Frontal cortex (tissue), 4 donors: ENCODE data around the gene TRIM77. TPM values are rescaled to one million over a fixed set of nuclear protein-coding genes. Genes with fewer than 3 reads are reported as not detected.
A peak's percentile ranks its signal among the peaks of the same experiment; 100 is the strongest.
"Not testable (repeated sequence)": the region's sequence is repeated elsewhere in the genome, so short reads cannot be mapped to it uniquely, and the experiment has no call there.

Experiments
- DNase-seq, 2 donors: peaks; one replicate each; pipeline ENCODE4 v3.0.0; 2012; ENCODE audit warnings: low spot score in 2 of 2
- FAIRE-seq: peaks from 2 replicates; lab custom pipeline; 2012; peaks lifted over from hg19 to GRCh38; lab: Jason Lieb, UNC
- total RNA-seq: library from RNA; depleted of rRNA; stranded (reverse); fragments of >200 nt; gene quantifications from one replicate; pipeline ENCODE4 v1.2.3, GENCODE V29; 2014
- donor health status: control.
- donor health status: control.
- donor health status: control.

Gene TRIM77, protein sequence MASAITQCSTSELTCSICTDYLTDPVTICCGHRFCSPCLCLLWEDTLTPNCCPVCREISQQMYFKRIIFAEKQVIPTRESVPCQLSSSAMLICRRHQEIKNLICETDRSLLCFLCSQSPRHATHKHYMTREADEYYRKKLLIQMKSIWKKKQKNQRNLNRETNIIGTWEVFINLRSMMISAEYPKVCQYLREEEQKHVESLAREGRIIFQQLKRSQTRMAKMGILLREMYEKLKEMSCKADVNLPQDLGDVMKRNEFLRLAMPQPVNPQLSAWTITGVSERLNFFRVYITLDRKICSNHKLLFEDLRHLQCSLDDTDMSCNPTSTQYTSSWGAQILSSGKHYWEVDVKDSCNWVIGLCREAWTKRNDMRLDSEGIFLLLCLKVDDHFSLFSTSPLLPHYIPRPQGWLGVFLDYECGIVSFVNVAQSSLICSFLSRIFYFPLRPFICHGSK
- total RNA-seq = 0.41 TPM

- DNase-seq, FAIRE-seq: not testable (repeated sequence)
These were observed at the start of gene TRIM77 for GRCh38 chr11:89709999-89710398. TSS of gene TRIM77 (plus strand) at chr11:89710299. CDS start at chr11:89710299, 0 bp downstream.

DNA sequence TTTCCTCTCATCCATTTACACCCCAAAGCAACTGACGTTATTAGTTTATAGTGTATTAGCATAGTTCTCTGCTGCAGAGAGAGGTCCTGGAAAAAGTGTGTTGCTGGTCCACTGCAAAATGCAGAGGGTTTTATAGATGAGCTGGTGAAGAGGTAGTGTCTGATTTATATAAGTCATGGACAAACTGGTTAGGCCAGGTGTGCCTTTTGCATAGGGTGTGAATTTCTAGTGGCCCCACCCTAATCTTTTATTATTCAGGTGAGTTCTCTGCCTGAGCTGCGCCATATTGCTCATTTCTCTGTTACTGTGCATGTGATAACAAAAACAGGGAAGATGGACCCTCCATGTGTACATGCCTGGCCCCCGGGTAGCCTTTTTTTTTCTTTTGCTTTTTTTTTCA, 43.1 kb upstream of the TRIM77 start:
- FAIRE-seq = no peak
- DNase-seq = no peak

DNA sequence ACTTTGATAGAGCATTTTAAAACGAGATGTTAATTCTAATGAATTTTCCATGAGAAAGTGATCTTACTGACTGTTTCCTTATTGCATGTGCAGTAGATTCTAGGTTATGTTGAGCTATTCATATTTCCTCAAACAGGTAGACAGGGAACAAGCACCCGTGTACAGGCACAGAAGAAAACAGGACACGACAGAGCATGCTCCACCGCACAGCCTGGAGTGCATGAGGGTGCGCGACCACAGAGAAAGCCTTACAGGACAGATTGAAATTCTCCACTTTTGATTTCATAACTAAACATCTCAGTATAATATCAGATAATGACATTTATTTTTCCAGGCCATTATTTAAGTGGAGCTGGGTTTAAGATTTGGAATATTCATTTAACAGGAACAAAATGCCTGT, 41.9 kb upstream of the TRIM77 start:
- not testable (repeated sequence) for DNase-seq, FAIRE-seq

DNA sequence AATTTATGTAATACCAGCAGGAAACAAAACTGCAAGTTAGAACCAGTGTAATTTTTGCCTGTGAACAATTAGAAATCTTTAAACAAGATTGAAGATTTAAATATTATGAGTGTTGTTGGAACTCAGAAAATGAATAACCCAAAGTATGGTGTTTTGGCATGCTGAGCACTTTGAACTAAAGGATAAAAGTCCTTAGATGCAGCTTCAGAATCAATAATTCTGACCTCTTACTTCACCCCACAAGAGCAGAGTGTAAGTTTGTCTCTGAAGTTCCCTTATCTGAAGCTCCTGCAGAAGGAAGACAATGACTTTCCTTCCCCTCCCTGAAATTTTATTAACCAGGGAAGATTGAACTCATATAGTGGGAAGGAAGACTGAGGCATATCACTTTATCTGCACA, 40.5 kb upstream of the TRIM77 start:
- not testable (repeated sequence) for FAIRE-seq, DNase-seq

DNA sequence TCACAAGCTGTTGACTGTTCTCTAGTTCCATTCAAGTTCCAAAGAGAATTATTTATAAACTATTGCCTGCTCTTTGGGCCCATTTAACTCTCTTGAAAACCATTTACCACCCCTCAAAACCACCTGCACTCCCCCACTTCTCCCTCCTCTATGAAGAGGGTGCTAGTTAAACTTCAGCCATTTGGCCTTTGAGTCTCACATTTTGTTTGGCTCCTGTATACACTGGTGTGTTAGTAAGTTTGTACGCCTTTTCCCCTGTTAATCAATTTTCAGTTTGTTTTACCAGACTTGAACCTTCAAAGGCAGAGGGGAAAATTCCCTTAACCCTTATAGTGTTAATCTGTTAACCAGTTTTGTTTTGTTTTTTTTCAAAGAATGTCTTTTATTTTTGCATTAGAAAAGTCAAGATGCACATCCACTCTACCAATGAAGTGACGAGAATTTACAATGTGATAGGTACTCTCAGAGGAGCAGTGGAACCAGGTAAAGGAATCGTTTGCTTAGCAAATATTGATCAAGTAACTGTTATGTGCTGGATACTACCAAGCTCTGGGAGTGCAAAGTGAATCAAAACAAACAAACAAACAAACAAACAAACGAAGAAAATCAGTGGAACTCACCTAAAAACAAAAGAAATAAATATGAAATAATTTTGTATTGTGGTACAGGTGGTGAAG, 40.0 kb upstream of the TRIM77 start:
- DNase-seq, FAIRE-seq: not testable (repeated sequence)

DNA sequence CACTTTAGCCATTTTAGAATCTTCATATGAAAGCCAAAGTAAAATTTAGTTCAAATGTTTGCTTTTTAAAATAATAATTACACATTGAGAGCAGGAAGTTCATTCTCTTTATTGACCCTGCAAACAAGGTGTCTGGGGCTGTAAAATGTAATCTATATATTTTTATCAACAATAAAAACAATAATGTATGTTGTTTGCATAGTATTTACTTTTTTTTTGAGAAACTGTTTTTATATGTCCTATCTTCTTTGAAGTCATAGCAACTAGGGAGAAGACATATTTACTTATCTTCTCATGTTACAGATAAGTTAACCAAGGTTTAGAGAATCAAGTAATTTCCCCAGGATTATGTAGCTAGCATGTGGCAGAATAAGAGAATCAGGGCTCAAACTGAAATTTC, 37.6 kb upstream of the TRIM77 start:
- FAIRE-seq, DNase-seq: not testable (repeated sequence)

DNA sequence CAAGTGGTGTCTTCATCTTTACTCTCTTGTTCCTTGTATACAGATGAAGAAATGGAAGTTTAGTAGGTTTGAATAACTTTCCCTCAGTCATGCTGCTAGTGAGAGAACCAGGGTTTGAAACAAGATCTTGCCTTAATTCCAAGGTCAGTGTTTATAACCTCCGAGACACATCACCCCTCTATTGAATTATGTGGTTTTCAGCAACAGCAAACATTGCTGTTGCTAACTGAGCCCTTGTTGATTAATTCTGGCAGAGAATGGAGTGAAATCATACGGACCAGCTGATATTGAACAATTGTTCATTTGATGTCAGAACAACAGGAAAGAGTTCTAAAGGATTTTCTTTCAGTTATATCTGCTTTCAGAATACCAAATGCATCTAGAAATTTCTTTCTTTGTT, 36.7 kb upstream of the TRIM77 start:
- not testable (repeated sequence) for DNase-seq
- peak; percentile 95 for FAIRE-seq

DNA sequence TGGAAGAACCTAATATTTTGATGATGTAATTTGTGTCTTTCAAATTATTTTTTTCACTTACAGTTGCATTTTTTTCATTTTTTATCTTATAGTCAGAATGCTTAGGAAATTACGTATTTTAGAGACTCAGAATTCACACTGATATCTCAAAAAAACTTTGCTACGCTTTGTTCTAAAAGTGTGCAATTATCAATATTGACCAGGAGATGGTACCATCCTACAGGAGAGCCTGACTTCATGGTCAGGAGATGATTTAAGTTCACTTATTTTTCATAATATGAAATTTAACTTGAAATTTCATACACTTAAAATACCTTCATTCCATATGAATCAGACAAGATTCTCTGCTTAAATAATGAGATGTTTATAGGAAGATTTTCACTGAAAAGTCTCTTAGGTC, 34.7 kb upstream of the TRIM77 start:
- DNase-seq = not testable (repeated sequence)
- peak; percentile 99 for FAIRE-seq

DNA sequence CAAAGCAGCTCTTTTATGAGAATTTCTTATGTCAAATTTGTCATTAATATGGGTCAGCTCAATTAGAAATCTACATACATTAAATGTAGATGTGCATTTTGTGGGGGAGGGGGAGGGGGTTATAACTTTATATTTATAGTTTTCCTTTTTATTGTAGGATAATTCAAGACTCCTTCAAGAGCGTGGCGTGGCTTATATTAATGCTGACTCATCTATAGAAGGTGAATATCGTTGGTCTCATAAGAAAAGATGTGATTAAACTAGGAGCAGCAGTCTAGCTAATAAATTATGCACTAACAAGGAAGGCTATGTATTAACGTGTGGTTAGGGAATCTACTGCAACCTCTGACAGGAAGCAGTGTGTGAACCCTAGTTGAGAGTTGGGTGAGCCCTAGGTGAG, 34.2 kb upstream of the TRIM77 start:
- not testable (repeated sequence) for FAIRE-seq, DNase-seq

- not testable (repeated sequence) for DNase-seq, FAIRE-seq
These were observed 3.0 kb upstream of the TRIM77 start for GRCh38 chr11:89707080-89707479.

- not testable (repeated sequence) for DNase-seq
These were observed 14.9 kb downstream of the TRIM77 start for GRCh38 chr11:89724866-89725498.

GRCh38 chr11:89730215-89730614, 20.1 kb downstream of the TRIM77 start:
- not testable (repeated sequence) for FAIRE-seq, DNase-seq

More at GRCh38 chr11:89724866-89725498, 14.9 kb downstream of the TRIM77 start:
- not testable (repeated sequence) for FAIRE-seq

DNA sequence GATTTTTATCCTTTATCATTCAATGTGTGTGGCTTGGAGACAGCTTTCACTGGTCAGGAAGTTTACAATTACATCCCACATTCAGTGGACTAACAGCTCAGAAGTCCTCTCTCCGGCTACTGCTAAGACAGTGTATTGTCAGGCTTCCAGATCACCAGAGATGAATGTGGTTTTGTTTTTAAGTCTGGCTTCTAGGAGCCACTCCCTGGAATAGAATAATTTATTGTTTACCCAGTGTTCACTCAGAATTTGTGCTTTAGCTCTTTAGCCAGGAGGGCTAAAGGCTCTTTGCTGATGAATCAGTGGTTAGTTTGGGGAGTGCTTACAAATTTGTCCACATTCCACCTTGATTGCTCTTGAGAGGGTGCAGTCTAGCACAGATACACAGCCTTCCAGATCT, 26.5 kb downstream of the TRIM77 start:
- FAIRE-seq (no peak), DNase-seq (no peak)

DNA sequence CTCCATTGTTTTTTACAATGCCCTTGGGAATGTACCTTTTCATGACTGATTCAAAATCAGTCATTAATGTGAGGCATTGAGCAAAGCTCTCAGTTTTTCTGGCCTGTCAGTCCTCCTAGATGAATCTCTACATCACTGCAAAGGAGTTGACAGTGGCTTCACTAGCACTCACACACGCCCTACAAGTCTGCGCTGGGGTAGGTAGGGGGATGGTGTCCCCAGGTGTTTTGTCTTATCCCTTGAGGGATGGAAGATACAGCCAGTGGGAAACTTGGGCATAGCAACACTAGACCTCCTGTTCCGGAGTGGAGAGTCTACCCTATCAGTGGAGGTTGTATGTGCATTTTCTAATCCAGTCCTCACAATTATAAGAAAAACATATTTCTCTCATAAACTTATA, 27.0 kb downstream of the TRIM77 start:
- FAIRE-seq = no peak
- DNase-seq = no peak

GRCh38 chr11:89741406-89741805, 31.3 kb downstream of the TRIM77 start:
- not testable (repeated sequence) for FAIRE-seq, DNase-seq

DNA sequence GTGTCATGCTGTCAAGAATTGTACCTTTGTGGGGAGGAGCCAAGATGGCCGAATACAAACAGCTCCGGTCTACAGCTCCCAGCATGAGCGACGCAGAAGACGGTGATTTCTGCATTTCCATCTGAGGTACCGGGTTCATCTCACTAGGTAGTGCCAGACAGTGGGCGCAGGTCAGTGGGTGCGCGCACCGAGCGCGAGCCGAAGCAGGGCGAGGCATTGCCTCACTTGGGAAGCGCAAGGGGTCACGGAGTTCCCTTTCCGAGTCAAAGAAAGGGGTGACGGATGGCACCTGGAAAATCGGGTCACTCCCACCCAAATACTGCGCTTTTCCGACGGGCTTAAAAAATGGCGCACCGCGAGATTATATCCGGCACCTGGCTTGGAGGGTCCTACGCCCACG, 34.1 kb downstream of the TRIM77 start:
- FAIRE-seq, DNase-seq: not testable (repeated sequence)

GRCh38 chr11:89750822-89751221, 40.7 kb downstream of the TRIM77 start:
- DNase-seq, FAIRE-seq: not testable (repeated sequence)
